ENCODE results near the gene HHIP. TPM values are rescaled to one million over a fixed set of nuclear protein-coding genes. Genes with fewer than 3 reads are reported as not detected.

HHIP gene, protein sequence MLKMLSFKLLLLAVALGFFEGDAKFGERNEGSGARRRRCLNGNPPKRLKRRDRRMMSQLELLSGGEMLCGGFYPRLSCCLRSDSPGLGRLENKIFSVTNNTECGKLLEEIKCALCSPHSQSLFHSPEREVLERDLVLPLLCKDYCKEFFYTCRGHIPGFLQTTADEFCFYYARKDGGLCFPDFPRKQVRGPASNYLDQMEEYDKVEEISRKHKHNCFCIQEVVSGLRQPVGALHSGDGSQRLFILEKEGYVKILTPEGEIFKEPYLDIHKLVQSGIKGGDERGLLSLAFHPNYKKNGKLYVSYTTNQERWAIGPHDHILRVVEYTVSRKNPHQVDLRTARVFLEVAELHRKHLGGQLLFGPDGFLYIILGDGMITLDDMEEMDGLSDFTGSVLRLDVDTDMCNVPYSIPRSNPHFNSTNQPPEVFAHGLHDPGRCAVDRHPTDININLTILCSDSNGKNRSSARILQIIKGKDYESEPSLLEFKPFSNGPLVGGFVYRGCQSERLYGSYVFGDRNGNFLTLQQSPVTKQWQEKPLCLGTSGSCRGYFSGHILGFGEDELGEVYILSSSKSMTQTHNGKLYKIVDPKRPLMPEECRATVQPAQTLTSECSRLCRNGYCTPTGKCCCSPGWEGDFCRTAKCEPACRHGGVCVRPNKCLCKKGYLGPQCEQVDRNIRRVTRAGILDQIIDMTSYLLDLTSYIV
- 0.27 TPM for total RNA-seq

DNA sequence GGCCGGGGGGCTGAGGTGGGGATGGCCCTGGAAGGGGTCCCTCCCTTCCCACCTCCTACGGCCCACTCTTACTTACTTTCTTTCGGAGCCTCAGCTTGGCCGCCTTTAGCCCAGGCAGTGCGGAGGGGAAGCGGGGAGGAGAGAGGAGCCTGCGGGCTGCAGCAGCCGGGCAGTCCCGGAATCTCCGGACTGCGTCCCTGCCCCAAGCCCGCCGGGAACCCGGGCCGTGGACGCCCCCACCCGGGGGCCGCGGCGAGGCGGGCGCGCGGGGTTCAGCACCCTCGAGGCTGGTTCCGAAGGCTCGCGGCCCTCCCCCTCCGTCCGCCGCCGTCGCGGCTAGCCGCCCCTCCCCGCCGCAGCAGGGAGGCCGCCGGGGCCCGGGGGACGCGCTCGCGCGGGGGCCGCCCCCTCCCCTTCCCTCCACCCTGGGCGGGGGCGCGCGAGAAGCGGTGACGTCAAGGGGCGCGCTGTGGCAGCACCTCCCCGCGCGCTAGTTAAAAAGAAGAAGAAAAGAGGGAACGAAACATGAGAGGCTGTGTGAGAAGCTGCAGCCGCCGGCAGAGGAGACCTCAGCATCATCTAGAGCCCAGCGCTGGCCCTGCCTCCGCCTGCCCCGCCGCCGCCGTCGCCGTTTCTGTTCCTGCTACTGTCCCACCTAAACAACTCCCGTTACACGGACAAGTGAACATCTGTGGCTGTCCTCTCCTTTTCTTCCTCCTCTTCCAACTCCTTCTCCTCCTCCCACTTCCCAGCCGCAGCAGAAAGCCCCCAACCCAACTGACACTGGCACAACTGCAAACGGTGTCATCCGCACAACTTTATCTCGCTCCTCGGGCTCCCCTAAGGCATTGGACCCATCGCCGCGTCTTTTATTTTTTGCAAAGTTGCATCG, at the start of gene HHIP:
TSS of gene HHIP (plus strand) at position 526 of the 892 bp plus-strand sequence. CDS start 520 bp downstream, outside the sequence.
- DNase-seq (ENCODE audit: low read depth in 2 of 3, low spot score in 2 of 3): peak in 2 of 3 donors; percentile 80 to 81

DNA sequence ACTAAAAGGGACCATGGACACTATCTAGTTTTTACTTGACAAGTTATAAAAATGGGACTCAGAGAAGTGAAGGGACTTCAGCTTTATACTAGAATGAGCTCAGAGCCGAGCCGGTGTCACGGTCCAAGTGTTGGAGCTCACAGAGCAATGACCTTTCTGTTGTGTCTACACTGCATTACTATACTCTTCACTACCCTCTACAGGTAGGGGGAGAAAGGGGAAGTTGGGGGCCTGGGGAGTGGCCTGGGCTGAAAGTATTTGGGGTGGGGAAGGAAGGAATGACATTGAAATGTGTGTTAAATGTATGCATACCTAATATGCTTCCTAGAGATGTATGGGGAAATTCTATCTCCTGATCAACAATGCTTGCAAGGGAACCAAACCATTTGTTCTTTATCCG, 48.8 kb upstream of the HHIP start:
- DNase-seq (ENCODE audit: low read depth in 2 of 3, low spot score in 2 of 3): no peak

DNA sequence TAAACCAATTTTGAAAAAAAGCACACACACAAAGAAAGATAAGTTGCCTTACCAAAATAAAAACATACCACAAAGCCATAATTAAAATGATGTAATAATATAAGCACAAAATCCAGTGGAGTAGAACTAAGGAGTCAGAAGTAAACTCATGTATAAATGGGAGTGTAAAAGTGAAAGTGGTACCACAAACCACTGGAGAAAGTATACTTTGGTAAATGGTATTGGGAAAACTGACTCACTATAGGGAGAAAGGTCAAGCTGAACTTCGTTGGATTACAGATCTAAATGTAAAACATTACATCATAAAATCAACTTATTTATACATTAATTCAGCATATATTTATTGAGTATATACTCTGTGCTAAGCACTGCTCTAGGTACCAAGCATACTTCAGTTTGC, 46.3 kb upstream of the HHIP start:
- DNase-seq (ENCODE audit: low read depth in 2 of 3, low spot score in 2 of 3): no peak

DNA sequence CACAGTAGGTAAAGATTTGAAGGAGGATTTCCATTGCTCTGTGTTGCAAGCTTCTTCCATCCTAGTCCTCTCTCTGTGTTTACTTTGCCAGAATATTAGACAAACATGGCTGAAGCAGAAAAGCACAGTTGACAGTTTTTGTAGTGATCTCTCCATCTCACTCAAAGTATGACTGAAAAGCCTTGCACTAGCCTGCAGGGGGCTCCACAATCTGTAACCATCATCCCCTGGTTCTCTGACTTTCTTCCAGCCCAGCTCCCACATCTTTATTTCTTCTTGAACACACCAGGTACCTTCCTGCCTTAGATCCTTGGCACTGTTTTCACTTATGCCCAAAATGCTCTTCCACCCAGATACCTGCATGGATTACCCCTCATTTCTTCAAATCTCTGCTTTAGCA, 34.1 kb upstream of the HHIP start:
- peak in 1 of 3 donors; percentile 17 for DNase-seq (ENCODE audit: low read depth in 2 of 3, low spot score in 2 of 3)

DNA sequence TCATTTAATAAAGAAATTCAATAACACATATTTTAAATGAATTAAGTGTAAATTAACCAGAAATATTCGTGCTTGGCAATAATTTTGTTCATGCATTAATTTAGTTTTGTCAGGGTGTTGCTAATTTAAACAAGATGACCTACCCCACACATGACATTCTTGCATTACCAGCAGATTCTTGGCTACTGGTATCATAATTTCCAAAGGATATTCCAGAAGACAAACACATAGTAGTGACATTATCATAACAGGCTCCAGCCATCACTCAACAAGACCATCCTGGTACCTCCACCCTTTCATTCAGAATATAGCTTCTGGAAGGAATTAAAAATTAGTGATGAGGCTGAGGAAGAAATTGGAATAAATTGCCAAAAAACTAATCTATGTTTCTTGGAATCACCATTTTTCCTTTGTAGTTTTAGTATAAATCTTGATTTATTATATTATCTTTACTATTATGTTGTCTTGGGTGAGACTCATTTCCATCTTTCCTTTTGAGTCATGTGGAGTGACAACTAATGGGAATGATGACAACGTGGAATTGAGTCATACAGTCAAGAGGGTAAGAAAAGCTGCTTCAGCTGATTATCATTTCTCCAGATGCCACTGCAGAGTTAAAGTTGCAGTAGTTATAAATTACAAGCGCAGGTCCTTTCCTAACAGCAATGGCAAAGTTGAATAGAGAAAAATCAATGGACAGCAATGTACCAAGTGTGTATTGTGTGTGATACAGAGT, 30.9 kb upstream of the HHIP start:
- no peak for DNase-seq (ENCODE audit: low read depth in 2 of 3, low spot score in 2 of 3)

DNA sequence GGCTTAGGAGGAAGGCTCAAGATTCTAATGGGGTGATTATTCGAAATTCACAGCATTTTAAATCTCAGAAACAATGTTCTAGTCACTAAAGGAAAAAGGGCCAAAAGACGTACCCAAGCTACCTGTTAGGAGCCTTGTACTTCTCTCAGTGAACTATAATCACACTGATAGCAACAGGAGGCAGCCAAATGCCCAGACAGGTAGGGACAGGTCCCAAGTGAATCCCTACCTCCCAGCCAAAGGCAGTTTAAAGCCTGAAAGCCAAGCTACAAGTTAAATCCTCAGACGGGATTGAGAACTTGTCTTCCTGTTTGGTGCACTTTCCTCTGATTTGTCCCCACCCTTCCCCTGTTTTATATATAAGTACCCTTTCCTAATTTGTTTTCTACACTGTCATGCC, 24.3 kb upstream of the HHIP start:
- no peak for DNase-seq (ENCODE audit: low read depth in 2 of 3, low spot score in 2 of 3)

DNA sequence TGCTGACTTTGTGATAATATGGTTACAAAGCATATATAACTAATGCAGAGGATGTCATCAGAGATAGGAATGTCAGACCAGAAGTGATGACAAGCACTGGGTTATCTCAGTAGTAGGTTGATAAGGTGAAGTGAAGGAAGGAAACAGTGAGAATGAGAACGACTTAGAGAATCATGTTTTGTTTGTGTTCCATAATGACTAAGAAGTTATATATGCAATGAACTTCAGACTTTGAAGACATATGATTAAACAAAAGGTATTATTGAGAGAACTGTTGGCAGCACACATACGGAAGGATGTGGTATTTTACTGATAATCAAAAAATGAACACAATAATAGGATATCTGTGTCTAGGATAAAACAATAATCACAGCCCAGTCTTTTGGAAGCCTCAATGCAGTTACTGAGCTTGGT, 18.3 kb upstream of the HHIP start:
- DNase-seq (ENCODE audit: low read depth in 2 of 3, low spot score in 2 of 3): no peak

DNA sequence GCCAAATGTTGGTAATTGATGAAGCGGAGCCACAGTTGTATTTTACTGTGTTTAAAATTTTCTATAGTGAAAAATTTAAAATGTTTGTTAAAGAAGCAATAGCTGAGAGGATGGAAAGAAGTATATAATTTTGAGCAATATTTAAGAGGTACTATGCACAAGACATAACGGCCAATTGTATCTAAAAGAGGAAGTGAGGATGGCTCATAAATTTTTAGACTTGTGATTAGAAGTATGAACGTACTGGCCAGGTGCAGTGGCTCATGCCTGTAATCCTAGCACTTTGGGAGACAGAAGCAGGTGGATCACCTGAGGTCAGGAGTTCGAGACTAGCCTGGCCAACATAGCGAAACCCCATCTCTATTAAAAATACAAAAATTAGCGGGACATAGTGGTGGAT, 12.7 kb upstream of the HHIP start:
- DNase-seq (ENCODE audit: low read depth in 2 of 3, low spot score in 2 of 3): peak in 1 of 3 donors; percentile 27

DNA sequence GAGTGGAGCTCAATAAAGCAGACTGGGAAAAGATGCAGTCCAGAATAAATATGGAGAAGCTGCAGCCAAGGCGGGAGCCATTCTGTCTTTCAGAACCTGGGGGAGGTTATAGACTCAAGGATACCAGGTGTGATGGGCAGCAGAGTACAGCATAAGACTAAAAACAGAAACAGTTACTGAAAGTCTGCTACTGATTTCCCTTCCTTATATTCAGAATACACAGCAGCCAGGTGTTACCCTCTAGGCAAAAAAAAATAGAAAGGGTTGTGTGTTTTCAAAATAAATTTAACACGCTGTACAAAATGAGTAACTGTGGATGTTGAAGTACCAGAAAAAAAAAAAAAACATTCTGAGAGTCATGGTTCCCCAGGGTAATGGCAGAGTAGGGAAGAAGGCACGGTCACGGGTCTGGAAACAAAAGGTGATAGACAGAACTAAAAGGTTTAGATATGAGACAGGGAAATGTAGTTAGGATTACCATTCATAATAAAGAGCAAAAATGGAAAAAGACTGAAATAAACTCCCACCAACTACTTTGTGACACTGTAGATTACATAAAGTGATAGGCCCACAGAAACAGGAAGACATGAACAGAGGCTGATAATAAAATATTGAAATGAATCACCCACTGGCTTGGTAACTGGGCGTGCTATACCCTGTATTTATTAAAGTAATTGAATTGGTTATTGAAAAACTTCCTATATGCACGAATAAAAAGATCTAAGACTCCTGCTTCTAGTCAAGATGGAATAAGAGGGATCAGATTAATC, 10.8 kb upstream of the HHIP start:
- DNase-seq (ENCODE audit: low read depth in 2 of 3, low spot score in 2 of 3): no peak

DNA sequence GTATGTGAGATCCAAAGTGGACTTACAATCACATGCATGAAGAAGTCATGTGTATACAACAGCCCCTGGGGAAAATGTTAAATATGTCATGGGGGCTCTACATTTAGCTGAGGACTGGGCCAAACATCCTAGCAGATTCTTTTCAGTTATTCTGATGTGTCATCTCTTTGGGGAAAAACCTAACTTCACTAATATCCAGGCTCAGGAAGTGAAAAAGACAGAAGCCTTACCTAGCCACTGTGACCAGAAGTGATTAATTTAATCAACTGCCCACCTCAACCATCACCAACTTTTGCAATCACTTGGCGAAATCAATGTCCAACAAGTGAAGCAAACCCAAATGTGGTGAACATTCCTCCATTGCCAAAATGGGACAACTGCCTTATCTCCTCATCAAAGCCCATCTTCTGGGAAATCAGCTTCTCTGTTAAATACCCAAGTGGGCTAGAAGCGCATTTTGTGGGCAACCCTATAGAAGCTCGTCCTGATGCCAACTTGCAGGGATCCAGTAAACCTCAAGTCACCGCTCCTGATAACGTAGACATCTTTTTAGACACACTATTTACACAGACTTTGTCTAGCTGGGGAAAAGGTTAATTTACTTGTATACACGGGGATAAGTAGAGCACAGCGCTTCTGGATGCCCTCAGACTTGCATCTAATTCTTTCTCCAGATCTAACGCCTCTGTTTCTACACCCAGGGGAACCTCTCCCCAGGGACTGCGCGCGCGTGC, 1.4 kb upstream of the HHIP start:
- no peak for DNase-seq (ENCODE audit: low read depth in 2 of 3, low spot score in 2 of 3)

DNA sequence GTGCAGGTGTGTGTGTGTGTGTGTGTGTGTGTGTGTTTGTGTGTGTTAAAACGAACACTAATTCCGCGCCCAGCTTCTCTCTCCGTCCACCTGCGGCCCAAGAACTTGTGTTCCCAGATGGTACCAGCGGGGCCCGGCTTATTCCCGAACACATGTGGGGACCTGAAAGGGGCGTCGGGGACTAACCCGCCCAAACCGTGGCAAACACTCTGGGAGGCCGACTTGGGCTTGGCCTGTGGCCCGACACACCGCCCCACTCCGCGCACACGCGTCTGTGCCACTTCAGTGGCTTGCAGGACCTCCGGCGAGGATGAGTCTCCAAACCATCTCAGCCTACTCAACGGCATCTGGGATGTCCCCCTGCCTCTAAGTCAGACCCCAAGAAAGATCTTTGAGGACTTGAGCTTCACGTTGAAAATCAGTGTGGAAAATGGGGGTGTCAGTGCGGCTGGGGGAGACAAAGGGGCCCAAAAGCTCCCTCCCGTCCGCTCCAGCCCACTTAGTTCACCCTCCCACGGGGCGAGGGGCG, 790 bp upstream of the HHIP start:
- peak in 1 of 3 donors; percentile 1 for DNase-seq (ENCODE audit: low read depth in 2 of 3, low spot score in 2 of 3)

DNA sequence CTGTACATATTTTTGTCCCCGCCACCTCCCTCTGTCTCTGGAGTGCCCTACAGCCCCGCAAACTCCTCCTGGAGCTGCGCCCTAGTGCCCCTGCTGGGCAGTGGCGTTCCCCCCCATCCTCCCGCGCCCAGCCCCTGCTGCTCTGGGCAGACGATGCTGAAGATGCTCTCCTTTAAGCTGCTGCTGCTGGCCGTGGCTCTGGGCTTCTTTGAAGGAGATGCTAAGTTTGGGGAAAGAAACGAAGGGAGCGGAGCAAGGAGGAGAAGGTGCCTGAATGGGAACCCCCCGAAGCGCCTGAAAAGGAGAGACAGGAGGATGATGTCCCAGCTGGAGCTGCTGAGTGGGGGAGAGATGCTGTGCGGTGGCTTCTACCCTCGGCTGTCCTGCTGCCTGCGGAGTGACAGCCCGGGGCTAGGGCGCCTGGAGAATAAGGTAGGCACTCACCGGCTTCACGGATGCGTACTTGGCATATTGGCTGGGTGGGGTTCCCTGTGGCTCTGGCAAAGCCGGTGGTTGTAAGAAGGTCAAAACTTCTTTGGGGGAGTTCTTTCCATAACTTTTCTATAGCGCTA, 653 bp downstream of the HHIP start:
- DNase-seq (ENCODE audit: low read depth in 2 of 3, low spot score in 2 of 3): peak in 2 of 3 donors; percentile 39 to 40

DNA sequence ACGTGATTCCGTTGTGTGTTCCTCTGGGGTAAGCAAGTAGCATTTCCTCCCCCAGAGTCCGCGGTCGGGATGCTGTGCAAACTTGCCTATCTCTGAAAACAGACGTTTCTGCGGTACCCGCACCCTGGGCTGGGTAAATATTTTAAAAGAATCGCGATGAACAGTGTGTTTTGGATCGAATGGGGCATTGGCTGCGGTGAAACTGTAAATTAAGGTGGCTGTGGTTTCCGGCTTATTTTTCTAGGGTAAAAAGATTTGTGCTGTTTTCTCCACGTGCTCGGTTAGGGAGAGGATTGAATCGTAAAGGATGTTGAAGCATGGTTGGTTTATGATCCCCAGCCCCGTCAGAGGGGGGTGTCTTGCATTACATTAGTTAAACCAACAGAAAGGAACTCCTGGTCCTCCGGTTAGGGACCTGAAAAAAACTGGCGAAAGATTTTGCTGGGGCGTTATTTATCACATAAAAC, 1.2 kb downstream of the HHIP start:
- DNase-seq (ENCODE audit: low read depth in 2 of 3, low spot score in 2 of 3): peak in 2 of 3 donors; percentile 80 to 83

DNA sequence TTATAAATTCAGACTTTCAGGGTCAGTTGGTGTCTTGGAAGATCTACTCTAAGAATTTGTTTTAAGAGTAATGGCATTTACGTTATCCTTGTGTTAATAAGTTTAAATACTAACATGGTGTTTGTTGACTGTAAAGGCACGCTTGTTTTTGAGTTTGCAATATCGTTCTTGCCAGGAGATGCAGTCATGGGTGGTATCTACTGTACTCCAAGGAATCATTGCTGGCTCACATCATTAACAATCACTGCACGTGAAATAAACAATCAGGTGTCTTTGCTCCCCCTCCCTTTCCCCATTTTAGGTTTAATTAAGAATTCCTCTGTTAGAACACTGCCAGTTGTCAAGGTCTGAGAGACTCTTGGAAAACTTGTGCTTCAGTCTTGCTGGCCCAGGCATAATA, 1.6 kb downstream of the HHIP start:
- no peak for DNase-seq (ENCODE audit: low read depth in 2 of 3, low spot score in 2 of 3)

DNA sequence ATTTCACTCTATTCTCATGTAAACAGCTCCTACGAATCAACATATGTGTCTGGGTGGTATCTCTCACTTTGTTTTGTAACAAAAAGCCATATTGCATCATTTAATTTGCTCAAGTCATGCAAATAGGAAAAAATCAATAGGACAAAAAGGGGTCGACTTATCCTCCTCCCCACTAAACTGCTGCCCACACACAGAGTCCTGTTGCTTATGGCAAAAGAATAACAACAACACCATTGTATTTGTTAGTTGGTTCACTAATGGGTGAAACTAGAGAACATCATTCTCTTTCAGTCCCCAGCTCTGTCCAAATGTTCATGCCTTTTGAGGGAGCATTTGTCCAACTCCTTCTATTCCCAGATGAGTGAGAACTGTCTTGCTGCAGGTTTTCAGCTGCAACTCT, 2.1 kb downstream of the HHIP start:
- DNase-seq (ENCODE audit: low read depth in 2 of 3, low spot score in 2 of 3): no peak

DNA sequence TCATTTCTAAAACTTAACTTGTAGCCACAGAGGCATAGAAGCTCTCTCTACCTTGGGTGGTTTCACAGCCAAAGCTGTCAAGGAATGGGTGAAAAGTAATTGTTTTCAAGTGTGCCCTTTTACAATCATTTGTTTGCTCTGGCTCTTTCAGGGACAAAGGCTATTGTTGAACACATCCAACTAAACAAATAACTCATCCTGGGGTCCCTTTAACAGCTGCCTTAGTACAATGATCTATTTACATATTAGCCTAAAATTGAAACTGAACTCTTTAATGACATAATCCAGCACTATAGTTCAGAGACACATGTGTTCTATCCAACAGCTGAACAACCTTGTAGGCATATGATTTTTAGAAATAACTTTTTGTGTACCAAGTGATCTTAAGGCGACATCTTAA, 3.7 kb downstream of the HHIP start:
- DNase-seq (ENCODE audit: low read depth in 2 of 3, low spot score in 2 of 3): no peak

DNA sequence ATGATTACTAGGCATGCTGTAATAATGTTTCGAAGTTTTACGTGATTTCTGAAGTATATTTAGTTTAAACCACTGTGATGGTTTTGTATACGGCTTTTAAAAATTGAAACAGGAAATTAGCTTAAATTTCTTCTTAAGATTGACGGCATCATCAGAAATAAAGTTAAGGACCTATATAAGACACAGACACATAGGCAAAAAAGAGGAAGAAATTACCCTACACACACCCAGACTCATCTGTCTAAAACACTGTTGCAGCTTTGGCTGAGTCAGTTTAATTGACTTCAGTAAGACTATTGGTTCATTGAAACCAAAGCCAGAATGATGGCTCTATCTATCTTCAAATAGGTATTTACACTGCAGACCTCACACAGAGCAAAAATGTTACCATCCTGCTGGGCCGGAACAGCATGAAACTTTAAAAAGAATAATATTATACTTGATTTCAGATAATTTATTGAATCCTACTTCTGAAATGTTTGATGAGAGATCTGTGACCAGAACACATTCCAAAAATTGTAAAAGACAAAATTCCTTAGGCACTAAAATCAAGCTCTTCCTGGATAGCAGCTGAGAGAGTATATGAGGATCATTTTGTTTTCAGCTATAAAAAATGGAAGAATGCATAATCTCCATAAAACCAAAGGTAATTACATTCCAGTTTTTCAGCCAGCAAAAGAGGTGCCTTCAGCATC, 4.5 kb downstream of the HHIP start:
- peak in 1 of 3 donors; percentile 4 for DNase-seq (ENCODE audit: low read depth in 2 of 3, low spot score in 2 of 3)
